PC-3 (cell line): ENCODE results near the gene REN. TPM values are rescaled to one million over a fixed set of nuclear protein-coding genes. Genes with fewer than 3 reads are reported as not detected.

Experiments
- ATAC-seq: fragments of 200-7000 bp; cut with Tn5 transposase; 2 replicates; pipeline ENCODE4 v1.9.1; 2020; ENCODE audit warnings: mild to moderate bottlenecking, moderate library complexity
- BruUV-seq: library from RNA; stranded (reverse); fragments of 400-500 nt; replicated peaks from 2 replicates; lab custom pipeline; 2021; lab: Mats Ljungman, UMichigan
- CTCF ChIA-PET: fragments of 300-600 bp; sonication (Branson Sonifier 250); formaldehyde crosslinking; loops from one replicate; lab custom pipeline; 2022; ENCODE audit warnings: antibody characterized with exemption; lab: Charles Lee
- POLR2A ChIA-PET: fragments of 300-600 bp; sonication (Branson Sonifier 250); formaldehyde crosslinking; loops from one replicate; lab custom pipeline; 2022; ENCODE audit warnings: antibody characterized with exemption; ENCODE audit not compliant: unreplicated experiment; lab: Charles Lee
- DNase-seq: peaks from one replicate; pipeline ENCODE4 v3.0.0-alpha.2; 2015
- H2AFZ ChIP-seq: fragments of 300-600 bp; sonication (generic); 2 replicates; pipeline ENCODE4 v1.6.0; 2016; ENCODE audit warnings: antibody characterized with exemption, low read length
- H3F3A ChIP-seq: fragments of 300-600 bp; sonication (generic); one replicate; pipeline ENCODE4 v1.6.0; 2017; ENCODE audit warnings: antibody characterized with exemption, low read length, control low read depth, mild to moderate bottlenecking; ENCODE audit not compliant: unreplicated experiment
- H3K27ac ChIP-seq: fragments of 300-600 bp; sonication (generic); 2 replicates; pipeline ENCODE4 v1.5.1; 2016; ENCODE audit warnings: mild to moderate bottlenecking, low read length
- H3K27me3 ChIP-seq: fragments of 300-600 bp; sonication (generic); 2 replicates; pipeline ENCODE4 v1.6.1; 2016; ENCODE audit warnings: low read length, mixed read lengths
- H3K36me3 ChIP-seq: fragments of 300-600 bp; sonication (generic); 2 replicates; pipeline ENCODE4 v1.6.1; 2016; ENCODE audit warnings: low read depth, mixed run types, low read length, mixed read lengths
- H3K4me1 ChIP-seq: fragments of 300-600 bp; sonication (generic); 2 replicates; pipeline ENCODE4 v1.5.1; 2016; ENCODE audit warnings: low read length; ENCODE audit not compliant: insufficient read depth
- H3K4me2 ChIP-seq: fragments of 300-600 bp; sonication (generic); 2 replicates; pipeline ENCODE4 v1.6.0; 2016; ENCODE audit warnings: low read length
- H3K4me3 ChIP-seq: fragments of 300-600 bp; sonication (generic); 2 replicates; pipeline ENCODE4 v1.5.1; 2016; ENCODE audit warnings: mild to moderate bottlenecking, low read length, mixed read lengths
- H3K79me2 ChIP-seq: fragments of 300-600 bp; sonication (generic); 2 replicates; pipeline ENCODE4 v1.6.1; 2017; ENCODE audit warnings: low read length, mixed read lengths
- H3K9ac ChIP-seq: fragments of 300-600 bp; sonication (generic); 2 replicates; pipeline ENCODE4 v1.6.0; 2016; ENCODE audit warnings: mild to moderate bottlenecking, low read length
- H3K9me2 ChIP-seq: fragments of 300-600 bp; sonication (generic); replicated peaks from 2 replicates; pipeline ENCODE4 v1.6.1; 2016; ENCODE audit warnings: mixed run types, low read length, mixed read lengths
- H3K9me3 ChIP-seq: fragments of 300-600 bp; sonication (generic); 2 replicates; pipeline ENCODE4 v1.6.1; 2016; ENCODE audit warnings: low read length, mixed read lengths
- H4K20me1 ChIP-seq: fragments of 300-600 bp; sonication (generic); 2 replicates; pipeline ENCODE4 v1.6.1; 2016; ENCODE audit warnings: low read length, mixed read lengths
- EZH2 ChIP-seq: fragments of 300-600 bp; sonication (generic); IDR thresholded peaks from one replicate; pipeline ENCODE4 v1.6.1; 2017; ENCODE audit warnings: antibody characterized with exemption, mild to moderate bottlenecking, low read length; ENCODE audit not compliant: unreplicated experiment
- EZH2phosphoT487 ChIP-seq: fragments of 300-600 bp; sonication (generic); IDR thresholded peaks from 2 replicates; pipeline ENCODE4 v1.6.1; 2018; ENCODE audit warnings: mild to moderate bottlenecking, antibody characterized with exemption, low read length, borderline replicate concordance
- intact Hi-C: fragments of 100-400 bp; cut with micrococcal nuclease; formaldehyde crosslinking; loops from 2 replicates; pipeline ENCODE4 v1.9.0; 2023
- total RNA-seq: library from RNA; depleted of rRNA; stranded (reverse); fragments of >200 nt; gene quantifications from 2 replicates; pipeline ENCODE4 v1.2.3, GENCODE V29; 2014
- TF ChIP-seq, protein P1 (sequence below): fragments of 300-600 bp; sonication (generic); conservative IDR thresholded peaks from 2 replicates; pipeline ENCODE4 v1.5.1; 2017; ENCODE audit warnings: antibody characterized with exemption, low read depth, mild to moderate bottlenecking, low read length

Gene REN
- total RNA-seq, 1 experiment from 2014 or later, result 2.7 TPM

DNA sequence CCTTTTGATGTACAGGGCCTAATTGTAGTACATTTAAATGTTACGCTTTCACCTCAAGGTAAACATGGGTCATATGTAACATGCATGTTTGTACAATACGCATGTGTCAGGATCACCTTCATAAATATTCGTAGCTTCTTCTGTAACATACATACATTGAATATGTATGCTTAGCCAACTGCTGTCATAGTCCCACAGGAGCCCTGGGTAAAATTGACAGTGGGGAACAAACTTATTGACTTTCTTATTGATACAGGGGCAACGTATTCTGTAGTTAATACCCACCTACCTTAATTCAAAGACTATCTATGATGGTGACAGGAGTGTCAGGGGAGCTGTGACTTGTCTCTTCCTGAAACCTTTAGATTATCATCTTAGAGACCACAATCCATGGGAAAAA lies 3.7 kb upstream of the REN start:
- H3K4me1 ChIP-seq, result peaks cover 40% of the 10 kb centered on the region
- peaks cover 3% of the 10 kb centered on the region; the same call in 1 of the 2 replicates for H3K79me2 ChIP-seq
- BruUV-seq, result no TSS peak
- ChIA-PET POLR2A (no interaction called here), CTCF (no interaction called here)
- peaks cover 24% of the 10 kb centered on the region for H3K36me3 ChIP-seq
- no peak overlapping the region; the same call in 1 of the 2 replicates for H3K4me3 ChIP-seq
- no peak overlapping the region for H3K9ac ChIP-seq
- H3F3A ChIP-seq, result no peaks in the 10 kb centered on the region
- H4K20me1 ChIP-seq, result no peaks in the 10 kb centered on the region
- no peaks in the 10 kb centered on the region for H3K9me2 ChIP-seq
- H3K27ac ChIP-seq, result no peak overlapping the region
- peak; percentile 38 for DNase-seq
- no peak overlapping the region for H3K4me2 ChIP-seq
- intact Hi-C loops, result loop anchor here (2.0 kb wide), 1 partner anchor 29 kb away; no protein-coding TSS in a partner anchor
- TF ChIP-seq EZH2, result no peak
- TF ChIP-seq, protein P1, sequence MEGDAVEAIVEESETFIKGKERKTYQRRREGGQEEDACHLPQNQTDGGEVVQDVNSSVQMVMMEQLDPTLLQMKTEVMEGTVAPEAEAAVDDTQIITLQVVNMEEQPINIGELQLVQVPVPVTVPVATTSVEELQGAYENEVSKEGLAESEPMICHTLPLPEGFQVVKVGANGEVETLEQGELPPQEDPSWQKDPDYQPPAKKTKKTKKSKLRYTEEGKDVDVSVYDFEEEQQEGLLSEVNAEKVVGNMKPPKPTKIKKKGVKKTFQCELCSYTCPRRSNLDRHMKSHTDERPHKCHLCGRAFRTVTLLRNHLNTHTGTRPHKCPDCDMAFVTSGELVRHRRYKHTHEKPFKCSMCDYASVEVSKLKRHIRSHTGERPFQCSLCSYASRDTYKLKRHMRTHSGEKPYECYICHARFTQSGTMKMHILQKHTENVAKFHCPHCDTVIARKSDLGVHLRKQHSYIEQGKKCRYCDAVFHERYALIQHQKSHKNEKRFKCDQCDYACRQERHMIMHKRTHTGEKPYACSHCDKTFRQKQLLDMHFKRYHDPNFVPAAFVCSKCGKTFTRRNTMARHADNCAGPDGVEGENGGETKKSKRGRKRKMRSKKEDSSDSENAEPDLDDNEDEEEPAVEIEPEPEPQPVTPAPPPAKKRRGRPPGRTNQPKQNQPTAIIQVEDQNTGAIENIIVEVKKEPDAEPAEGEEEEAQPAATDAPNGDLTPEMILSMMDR, result no peak
- TF ChIP-seq EZH2phosphoT487, result no peak
- H3K27me3 ChIP-seq, result no peaks in the 10 kb centered on the region
- H2AFZ ChIP-seq, result no peak overlapping the region
- no peak for ATAC-seq
- H3K9me3 ChIP-seq, result peaks cover 23% of the 10 kb centered on the region

DNA sequence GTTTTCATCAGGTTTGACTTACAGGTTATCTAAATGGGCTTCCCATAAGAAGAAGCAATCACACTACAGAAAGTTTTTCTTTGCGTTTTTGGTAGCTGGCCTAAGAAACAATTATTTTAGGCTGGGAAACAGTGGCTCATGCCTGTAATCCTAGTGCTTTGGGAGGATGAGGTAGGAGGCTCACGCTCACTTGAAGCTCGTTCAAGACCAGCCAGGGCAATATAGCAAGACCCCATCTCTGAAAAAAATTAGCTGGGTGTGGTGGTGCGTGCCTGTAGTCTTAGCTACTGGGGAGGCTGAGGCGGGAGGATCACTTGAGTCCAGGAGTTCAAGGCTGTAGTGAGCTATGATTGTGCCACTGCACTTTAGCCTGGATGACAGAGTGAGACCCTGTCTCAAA lies 1.6 kb upstream of the REN start:
- peaks cover 19% of the 10 kb centered on the region for H3K4me1 ChIP-seq
- no peaks in the 10 kb centered on the region for H3K9me2 ChIP-seq
- H3F3A ChIP-seq, result no peaks in the 10 kb centered on the region
- H3K36me3 ChIP-seq, result peaks cover 24% of the 10 kb centered on the region
- no peak overlapping the region for H3K4me2 ChIP-seq
- no peak overlapping the region for H3K4me3 ChIP-seq
- H2AFZ ChIP-seq, result no peak overlapping the region
- no peaks in the 10 kb centered on the region for H3K27me3 ChIP-seq
- intact Hi-C loops, result no loop called here
- no peak overlapping the region for H3K9ac ChIP-seq
- POLR2A ChIA-PET, result no interaction called here
- BruUV-seq, result no TSS peak
- H3K27ac ChIP-seq, result no peak overlapping the region
- DNase-seq, result no peak
- no peaks in the 10 kb centered on the region for H4K20me1 ChIP-seq
- no peak for TF ChIP-seq EZH2
- TF ChIP-seq EZH2phosphoT487, result no peak
- TF ChIP-seq, protein P1, result no peak
- no peaks in the 10 kb centered on the region for H3K79me2 ChIP-seq
- no peak for ATAC-seq
- CTCF ChIA-PET, result no interaction called here
- peaks cover 23% of the 10 kb centered on the region for H3K9me3 ChIP-seq

DNA sequence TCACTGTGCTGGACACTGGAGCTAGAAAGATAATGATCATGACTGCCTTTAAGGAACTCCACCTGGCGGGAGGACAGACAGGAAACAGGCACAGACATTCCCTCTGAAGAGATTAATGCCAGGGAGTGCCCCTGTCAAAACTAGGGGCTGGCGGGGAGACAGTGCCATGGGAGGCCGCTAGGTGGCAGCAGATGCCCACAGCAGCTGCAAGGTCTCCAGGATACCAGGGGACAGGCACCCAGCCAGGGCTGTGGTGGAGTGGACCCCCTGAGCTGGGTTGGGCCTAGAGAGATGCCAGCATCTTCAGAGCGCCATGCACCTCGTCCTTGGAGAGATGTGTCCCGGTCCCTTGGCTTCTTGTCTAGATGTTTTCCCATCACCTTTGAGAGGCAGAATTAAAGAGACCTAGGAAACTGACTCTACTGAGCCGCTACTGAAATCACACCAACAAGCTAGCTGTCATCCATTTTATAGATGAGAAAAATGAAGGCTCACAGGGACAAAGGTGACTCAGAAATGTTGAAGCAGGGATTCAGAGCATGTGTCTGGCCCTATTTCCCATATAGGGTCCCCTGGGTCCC lies 3.6 kb downstream of the REN start:
- no TSS peak for BruUV-seq
- Histone ChIP-seq H4K20me1 (no peaks in the 10 kb centered on the region), H3K9ac (no peak overlapping the region), H3K36me3 (no peaks in the 10 kb centered on the region), H3K9me2 (no peaks in the 10 kb centered on the region), H3K4me2 (peak overlapping the region; percentile 6), H2AFZ (peak overlapping the region; percentile 39), H3K79me2 (no peaks in the 10 kb centered on the region), H3K27ac (no peak overlapping the region), H3K4me3 (no peak overlapping the region), H3K27me3 (no peaks in the 10 kb centered on the region), H3K9me3 (no peaks in the 10 kb centered on the region), H3F3A (no peaks in the 10 kb centered on the region), H3K4me1 (peaks cover 16% of the 10 kb centered on the region)
- intact Hi-C loops, result loop anchor here (1.0 kb wide), 5 partner anchors 36 to 301 kb away; partner anchors contain the start of gene SNRPE
- ATAC-seq, result peak; percentile 92
- DNase-seq, result peak; percentile 98
- CTCF ChIA-PET, result interaction anchor here (0.5 to 2.6 kb wide), 17 partner anchors 9 to 304 kb away, joined by 3 to 70 read pairs (median 5); partner anchors contain the start of genes ETNK2, GOLT1A and SNRPE
- POLR2A ChIA-PET, result no interaction called here
- TF ChIP-seq, protein P1, result peak; percentile 100
- no peak for TF ChIP-seq EZH2phosphoT487
